Measurements from ENCODE around the gene WRAP73.
A peak's percentile ranks its signal among the peaks of the same experiment; 100 is the strongest.
"Not testable (repeated sequence)": the region's sequence is repeated elsewhere in the genome, so short reads cannot be mapped to it uniquely, and the experiment has no call there.

Gene WRAP73

GRCh38 chr1:3594706-3595377, 55.1 kb downstream of the WRAP73 start:
- no peak for DNase-seq

GRCh38 chr1:3593745-3594144, 56.2 kb downstream of the WRAP73 start:
- peak; percentile 2 for DNase-seq

- DNase-seq, result no peak
Measured at GRCh38 chr1:3593334-3593733, 56.6 kb downstream of the WRAP73 start.

GRCh38 chr1:3590951-3591865, 58.7 kb downstream of the WRAP73 start:
- DNase-seq, result no peak

- no peak for DNase-seq
Measured at GRCh38 chr1:3590139-3590763, 59.7 kb downstream of the WRAP73 start.

GRCh38 chr1:3588395-3588794, 61.5 kb downstream of the WRAP73 start:
- DNase-seq, result no peak

- DNase-seq, result peak; percentile 37
Measured at GRCh38 chr1:3586986-3587759, 62.7 kb downstream of the WRAP73 start.

GRCh38 chr1:3585940-3586568, 63.8 kb downstream of the WRAP73 start:
- DNase-seq, result no peak

GRCh38 chr1:3585353-3585868, 64.5 kb downstream of the WRAP73 start:
- DNase-seq, result not testable (repeated sequence)

- no peak for DNase-seq
Measured at GRCh38 chr1:3584915-3585314, 65.0 kb downstream of the WRAP73 start.

GRCh38 chr1:3583751-3584150, 66.2 kb downstream of the WRAP73 start:
- not testable (repeated sequence) for DNase-seq

- DNase-seq, result peak; percentile 7
Measured at GRCh38 chr1:3581296-3582036, 68.4 kb downstream of the WRAP73 start.
